ENCODE measurements around the gene PDSS2. TPM values are rescaled to one million over a fixed set of nuclear protein-coding genes. Genes with fewer than 3 reads are reported as not detected.

Gene PDSS2
- total RNA-seq, 1 donor from 2014 or later = 19.3 TPM

GRCh38 chr6:107123501-107123900 lies 335.9 kb downstream of the PDSS2 start:
- Mint-ChIP-seq H3K27ac (no peak overlapping the region), H3K27me3 (no peaks in the 10 kb centered on the region), H3K36me3 (ENCODE audit: low read depth) (no peaks in the 10 kb centered on the region), H3K9me3 (no peaks in the 10 kb centered on the region), H3K4me3 (no peak overlapping the region), H3K4me1 (peaks cover 9% of the 10 kb centered on the region)
- DNase-seq (no peak), ATAC-seq (ENCODE audit: low read depth) (no peak)
- POLR2A ChIA-PET = no interaction called here
- CTCF ChIA-PET = no interaction called here
- TF ChIP-seq CTCF (IDR thresholded peaks at IDR 0.05) = no peak
- intact Hi-C loops (cut with micrococcal nuclease) = no loop called here

GRCh38 chr6:107122748-107123147 lies 336.6 kb downstream of the PDSS2 start:
- ChIA-PET CTCF (no interaction called here), POLR2A (no interaction called here)
- Mint-ChIP-seq H3K9me3 (no peaks in the 10 kb centered on the region), H3K4me3 (no peak overlapping the region), H3K36me3 (ENCODE audit: low read depth) (no peaks in the 10 kb centered on the region), H3K27ac (no peak overlapping the region), H3K4me1 (peaks cover 9% of the 10 kb centered on the region), H3K27me3 (no peaks in the 10 kb centered on the region)
- no peak for ATAC-seq (ENCODE audit: low read depth)
- no peak for DNase-seq
- no peak for TF ChIP-seq CTCF (IDR thresholded peaks at IDR 0.05)
- intact Hi-C loops (cut with micrococcal nuclease) = no loop called here

GRCh38 chr6:107121964-107122495 lies 337.3 kb downstream of the PDSS2 start:
- no peak overlapping the region for H3K27ac Mint-ChIP-seq
- H3K4me3 Mint-ChIP-seq = no peak overlapping the region
- no peaks in the 10 kb centered on the region for H3K36me3 Mint-ChIP-seq (ENCODE audit: low read depth)
- CTCF ChIA-PET = no interaction called here
- POLR2A ChIA-PET = no interaction called here
- TF ChIP-seq CTCF (IDR thresholded peaks at IDR 0.05) = no peak
- H3K27me3 Mint-ChIP-seq = peaks cover under 1% of the 10 kb centered on the region
- H3K9me3 Mint-ChIP-seq = no peaks in the 10 kb centered on the region
- peaks cover 10% of the 10 kb centered on the region for H3K4me1 Mint-ChIP-seq
- intact Hi-C loops (cut with micrococcal nuclease) = no loop called here
- DNase-seq (no peak), ATAC-seq (ENCODE audit: low read depth) (no peak)

GRCh38 chr6:107121266-107121665 lies 338.1 kb downstream of the PDSS2 start:
- Mint-ChIP-seq H3K36me3 (ENCODE audit: low read depth) (no peaks in the 10 kb centered on the region), H3K27ac (no peak overlapping the region), H3K9me3 (no peaks in the 10 kb centered on the region), H3K4me3 (no peak overlapping the region), H3K4me1 (peaks cover 18% of the 10 kb centered on the region), H3K27me3 (peaks cover 5% of the 10 kb centered on the region)
- DNase-seq (no peak), ATAC-seq (ENCODE audit: low read depth) (no peak)
- TF ChIP-seq CTCF (IDR thresholded peaks at IDR 0.05) = no peak
- ChIA-PET POLR2A (no interaction called here), CTCF (no interaction called here)
- intact Hi-C loops (cut with micrococcal nuclease) = no loop called here

GRCh38 chr6:107120404-107120803 lies 339.0 kb downstream of the PDSS2 start:
- Mint-ChIP-seq H3K4me1 (peaks cover 22% of the 10 kb centered on the region), H3K27ac (no peak overlapping the region), H3K36me3 (ENCODE audit: low read depth) (no peaks in the 10 kb centered on the region), H3K9me3 (no peaks in the 10 kb centered on the region), H3K4me3 (no peak overlapping the region), H3K27me3 (peaks cover 5% of the 10 kb centered on the region)
- ChIA-PET POLR2A (no interaction called here), CTCF (no interaction called here)
- ATAC-seq (ENCODE audit: low read depth) (no peak), DNase-seq (no peak)
- no peak for TF ChIP-seq CTCF (IDR thresholded peaks at IDR 0.05)
- intact Hi-C loops (cut with micrococcal nuclease) = no loop called here

All from activated B cell treated with CpG ODN at 0.5 μM for 24 hours (primary cell).